ENCODE data around the gene CCDC148.
"Not testable (repeated sequence)": the region's sequence is repeated elsewhere in the genome, so short reads cannot be mapped to it uniquely, and the experiment has no call there.

CCDC148 gene

DNA sequence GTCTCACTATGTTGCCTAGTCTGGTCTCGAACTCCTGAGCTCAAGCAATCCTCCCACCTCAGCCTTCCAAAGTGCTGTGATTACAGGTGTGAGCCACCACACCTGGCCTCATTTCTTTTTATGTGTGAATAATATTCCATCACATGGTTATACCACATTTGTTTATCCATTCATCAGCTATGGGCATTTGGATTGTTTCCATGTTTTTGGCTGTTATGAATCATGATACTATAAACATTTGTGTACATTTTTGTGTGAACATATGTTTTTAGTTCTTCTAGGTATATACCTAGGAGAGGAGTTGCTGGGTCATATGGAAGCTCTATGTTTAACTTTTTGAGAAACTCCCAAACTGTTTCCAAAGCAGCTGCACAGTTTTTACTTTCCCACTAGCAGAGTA is 24.6 kb upstream of the CCDC148 start:
- no peak for FAIRE-seq

DNA sequence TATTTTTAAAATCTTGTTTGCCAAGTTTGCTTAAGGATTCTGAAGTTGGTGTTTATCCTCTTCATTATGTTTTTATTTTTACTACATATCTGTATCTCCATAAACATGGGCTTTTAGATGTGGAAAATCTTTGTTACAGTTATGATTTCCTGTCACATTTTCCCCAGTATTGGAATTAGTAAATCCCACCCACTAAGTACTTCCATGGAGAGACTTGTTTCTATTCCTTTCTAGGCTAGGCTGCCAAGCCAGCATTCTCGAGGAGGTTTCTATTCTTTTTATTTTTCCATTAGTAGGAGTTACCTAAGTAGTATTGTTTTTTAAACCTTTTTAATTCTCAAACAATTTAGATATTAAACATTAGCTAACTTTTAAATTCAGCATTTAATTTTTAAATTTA is 22.3 kb upstream of the CCDC148 start:
- FAIRE-seq = peak; percentile 69

DNA sequence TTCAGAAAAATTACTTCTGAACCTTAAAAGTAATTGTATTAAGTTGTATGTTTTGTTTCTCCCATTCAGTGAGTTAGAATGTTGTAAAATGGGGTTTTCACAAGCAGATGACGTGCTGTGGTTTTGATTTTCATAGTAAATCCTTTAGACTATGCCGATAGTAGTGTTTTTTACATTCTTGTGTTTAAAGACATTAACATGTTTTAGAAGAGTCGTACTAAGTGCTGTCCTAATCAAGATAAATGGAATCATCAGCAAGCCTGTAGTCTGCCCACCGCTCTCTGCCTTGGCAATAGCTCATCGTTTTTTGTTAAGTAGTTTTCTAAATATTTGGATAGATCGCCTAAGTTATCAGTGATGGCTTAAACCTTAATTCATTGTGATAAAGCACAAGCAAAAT is 21.7 kb upstream of the CCDC148 start:
- FAIRE-seq = no peak

DNA sequence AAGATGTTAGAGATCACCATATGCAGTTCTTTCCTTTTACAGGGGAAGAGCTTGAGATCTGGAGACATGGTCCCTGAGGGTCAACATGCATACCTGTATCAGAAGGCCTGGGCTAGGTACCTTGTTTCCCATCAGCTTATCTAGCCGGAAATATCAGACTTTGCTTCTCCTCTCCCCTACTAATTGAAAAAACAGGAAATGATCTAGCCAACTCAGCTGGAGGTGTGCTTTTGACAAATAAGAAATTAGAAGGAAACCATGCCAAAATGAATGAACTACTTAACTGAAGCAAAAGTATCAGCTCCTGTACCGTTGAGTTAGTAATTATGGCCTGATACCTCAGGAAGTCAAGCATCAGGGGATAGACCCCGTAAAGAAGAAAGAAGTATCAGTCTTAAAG is 20.6 kb upstream of the CCDC148 start:
- no peak for FAIRE-seq

DNA sequence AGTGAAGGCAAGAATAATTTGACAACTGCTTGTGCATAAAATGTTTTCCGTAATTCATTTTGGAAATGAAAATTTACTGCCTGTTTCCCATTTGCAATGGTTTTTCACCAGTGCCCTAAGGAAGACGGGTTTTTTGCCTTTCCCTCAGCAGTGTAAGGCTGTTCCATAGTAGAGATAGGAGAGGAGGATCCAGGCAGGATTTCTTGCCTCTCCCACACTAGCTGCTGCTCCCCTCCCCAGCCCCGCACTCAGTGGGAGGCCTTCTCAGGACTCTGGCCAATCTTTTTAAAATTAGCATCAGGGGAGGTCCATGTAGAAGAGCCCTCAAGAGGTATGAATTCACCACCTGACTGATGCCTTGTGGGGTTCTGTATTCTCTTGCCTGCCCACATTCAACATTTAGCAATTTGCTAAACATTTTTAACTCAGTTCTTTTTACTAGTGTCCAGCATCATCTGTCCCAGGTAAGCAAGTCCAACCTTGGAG is 18.0 kb upstream of the CCDC148 start:
- FAIRE-seq = not testable (repeated sequence)

DNA sequence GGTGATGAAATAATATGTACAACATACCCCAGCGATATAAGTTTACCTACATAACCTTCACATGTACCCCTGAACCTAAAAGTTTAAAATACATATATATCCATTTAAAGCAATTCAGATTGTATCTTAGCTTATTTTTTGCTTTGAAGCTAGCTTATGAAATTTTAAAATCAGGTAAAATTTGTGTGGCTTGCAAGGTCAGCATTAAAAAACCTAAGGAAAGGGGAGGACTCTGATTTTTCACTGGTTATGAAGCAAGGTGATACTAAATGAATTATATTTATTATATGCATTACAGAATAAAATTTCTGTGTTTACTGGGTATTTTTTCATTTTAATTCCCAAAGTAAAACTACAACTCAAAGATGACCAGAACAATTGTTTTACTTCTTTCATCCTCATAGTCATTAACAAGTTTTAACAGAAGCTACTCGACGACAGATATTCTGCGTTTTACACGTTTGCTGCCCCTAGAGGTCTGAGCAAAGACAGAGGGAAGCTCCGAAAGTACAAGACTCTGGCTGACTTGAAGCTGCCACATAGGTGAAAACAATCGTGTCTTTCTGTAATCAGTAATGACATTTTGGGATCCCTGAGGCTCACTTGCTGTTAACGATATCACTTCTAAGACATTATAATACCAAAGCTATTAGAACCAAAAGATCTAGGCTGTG is 17.3 kb upstream of the CCDC148 start:
- peak; percentile 17 for FAIRE-seq

DNA sequence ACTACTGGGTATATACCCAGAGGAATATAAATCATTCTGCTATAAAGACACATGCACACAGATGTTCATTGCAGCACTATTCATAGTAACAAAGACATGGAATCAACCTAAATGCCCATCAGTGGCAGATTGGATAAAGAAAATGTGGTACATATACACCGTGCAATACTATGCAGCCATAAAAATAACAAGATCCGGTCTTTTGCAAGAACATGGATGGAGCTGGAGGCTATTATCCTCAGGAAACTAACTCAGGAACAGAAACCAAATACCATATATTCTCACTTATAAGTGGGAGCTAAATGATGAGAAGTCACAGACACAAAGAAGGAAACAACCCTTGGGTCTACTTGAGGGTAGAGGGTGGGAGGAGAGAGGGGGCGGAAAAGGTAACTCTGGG is 16.7 kb upstream of the CCDC148 start:
- not testable (repeated sequence) for FAIRE-seq

DNA sequence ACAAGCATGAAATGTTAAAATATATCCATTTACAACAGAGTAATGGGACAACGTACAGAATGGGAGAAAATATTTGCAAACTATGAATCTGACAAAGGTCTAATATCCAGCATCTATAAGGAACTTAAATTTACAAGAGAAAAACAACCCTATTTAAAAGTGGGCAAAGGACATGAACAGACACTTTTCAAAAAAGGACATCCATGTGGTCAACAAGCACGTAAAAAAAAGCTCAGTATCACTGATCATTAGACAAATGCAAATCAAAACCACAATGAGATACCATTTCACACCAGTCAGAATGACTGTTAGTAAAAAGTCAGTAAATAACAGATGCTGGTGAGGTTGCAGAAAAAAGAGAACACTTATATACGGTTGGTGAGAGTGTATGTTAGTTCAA is 16.3 kb upstream of the CCDC148 start:
- FAIRE-seq = not testable (repeated sequence)

DNA sequence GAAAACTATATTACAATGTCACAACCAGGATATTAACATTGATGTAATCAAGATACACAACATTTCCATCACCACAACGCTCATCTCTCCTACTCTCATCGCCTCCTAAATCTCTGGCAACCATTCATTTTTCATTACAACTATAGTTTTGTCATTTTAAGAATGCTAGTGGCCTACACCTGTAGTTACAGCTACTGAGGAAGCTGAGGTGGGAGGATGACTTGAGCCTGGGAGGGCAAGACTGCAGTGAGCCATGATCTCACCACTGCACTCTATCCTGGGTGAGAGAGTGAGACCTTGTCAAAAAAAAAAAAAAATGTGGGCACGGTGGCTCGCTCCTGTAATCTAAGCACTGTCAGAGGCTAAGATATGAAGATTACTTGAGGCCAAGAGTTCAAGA is 10.7 kb upstream of the CCDC148 start:
- no peak for FAIRE-seq

DNA sequence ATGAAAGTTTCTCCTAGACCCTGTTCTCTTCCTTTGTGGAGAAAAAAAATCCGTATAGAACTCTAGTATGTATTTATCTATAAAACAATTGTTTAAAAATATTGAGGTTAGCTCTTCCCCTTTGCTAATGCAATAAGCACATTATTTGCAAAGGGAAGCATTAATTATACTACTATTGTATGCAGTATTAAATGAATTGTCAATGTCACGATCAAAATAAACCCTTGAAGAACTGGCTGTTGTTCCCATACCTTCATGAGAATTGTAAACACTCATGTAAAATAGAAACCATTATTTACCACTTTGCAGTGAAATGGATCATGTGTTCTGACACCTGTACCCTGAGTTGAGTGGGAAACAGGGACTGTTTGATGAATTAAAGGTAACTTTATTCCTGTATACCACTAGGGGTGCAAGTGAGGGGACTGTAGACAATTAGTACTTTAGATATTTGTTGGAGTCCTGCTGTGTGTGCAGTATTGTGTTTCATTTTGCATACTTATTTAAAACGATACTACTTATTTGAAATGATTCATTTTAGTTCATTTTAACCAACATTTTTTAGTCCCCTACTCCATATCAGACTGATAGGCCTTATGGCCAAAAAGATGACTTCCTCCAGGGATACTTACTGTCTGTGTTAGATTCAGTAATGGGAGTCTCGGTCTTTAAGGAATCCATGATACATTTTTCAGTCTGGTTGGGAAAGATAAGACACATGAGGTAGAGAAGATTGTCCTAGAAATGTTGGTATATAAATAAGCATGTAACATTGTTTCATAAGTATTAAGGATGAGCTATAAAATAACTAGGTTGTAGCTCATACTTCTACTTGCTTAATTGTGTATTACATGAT is 8.1 kb upstream of the CCDC148 start:
- no peak for FAIRE-seq

DNA sequence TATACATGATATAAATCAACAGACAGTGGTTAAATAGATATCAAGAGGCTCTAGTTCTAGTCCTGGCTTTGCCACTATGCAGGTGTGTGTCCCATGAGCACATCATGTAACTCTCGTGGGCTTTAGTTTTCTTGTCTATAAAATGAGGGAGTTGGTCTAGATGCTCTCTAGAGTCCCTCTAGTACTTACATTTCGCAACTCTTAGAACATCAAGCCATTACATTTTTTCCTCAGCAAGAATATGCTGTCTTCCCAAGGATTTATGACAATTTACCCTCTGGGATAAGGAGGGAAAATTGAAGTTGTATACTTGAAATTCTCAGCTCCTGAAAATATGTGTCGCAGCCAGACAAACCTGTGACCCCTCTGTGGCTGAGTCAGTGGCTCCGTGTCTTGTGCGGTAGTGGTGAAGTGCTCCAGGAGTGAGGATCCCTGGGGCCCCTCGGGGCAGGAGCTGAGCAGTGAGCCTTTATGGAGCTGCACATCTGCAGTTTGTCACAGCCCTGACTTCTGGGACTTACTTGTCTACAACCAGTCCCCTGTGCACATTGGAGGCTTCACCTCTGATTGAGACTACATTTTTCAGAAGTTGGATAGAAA is 7.0 kb upstream of the CCDC148 start:
- FAIRE-seq = no peak

DNA sequence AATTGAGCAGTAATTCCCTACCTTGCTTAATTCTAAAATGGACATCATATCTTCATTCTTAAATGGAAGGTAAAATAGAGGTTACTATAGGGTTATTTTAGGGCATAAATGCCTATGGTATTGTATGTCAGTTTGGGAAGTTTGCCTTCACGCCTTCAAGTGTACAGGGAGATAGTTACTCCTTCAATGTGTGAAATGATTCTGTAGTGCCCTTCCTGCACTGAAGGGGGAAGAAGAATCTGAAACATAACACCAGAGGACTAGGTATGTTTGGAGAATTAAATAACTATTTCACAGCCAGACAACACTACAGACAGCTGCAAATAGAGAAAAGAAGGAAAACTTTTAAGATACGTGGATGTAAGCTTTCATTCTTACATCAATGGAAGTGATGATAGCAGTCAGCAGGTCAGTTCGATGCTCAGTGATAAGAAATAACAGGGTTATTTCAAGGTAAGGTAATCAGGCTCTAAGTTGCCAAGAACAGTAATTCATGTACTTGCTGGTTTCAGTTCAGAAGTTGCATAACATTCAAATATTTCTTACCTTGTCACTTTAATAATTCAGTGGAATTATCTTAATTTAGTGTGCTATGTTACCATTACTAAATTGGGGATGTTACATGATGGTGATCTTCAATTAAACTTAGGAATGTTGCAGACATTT is 4.2 kb upstream of the CCDC148 start:
- FAIRE-seq = no peak

DNA sequence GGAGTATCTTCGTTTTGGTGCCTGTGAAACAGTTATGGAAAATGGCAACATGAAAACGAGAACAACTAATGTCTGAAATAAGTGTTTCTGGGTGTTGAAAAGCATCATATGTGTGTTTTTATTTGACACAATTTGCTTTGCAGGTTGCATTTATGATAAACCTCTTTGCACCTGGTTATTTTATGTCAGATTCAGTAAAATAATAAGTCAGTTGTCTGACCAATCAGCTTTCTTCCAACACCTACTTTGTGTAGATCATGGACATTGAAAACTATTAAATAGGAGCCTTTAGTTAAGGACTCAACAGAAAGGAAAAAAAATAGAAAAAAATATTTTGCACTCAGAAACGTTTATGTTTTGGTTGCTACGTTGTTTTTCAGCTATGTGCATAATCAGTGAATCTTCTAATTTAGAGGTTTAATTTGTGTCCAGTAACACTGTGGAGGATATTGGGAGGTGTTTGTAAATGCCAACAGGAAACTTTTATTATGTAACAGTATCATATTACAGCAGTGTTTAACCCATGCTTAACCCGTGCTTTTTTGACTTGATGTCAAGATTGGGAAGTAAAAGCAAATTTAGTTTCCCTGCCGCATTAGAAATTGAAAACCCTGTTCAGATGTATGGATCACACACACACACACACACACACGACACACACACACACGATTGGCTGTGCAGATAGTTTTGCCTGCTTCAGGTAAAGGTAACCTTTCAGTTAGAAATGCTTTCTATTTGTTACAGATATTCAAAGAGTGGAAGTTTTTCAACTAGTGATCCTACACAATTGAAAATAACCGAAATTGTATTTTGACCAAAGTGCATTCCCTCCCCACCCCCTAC is 2.8 kb upstream of the CCDC148 start:
- FAIRE-seq = peak; percentile 61

DNA sequence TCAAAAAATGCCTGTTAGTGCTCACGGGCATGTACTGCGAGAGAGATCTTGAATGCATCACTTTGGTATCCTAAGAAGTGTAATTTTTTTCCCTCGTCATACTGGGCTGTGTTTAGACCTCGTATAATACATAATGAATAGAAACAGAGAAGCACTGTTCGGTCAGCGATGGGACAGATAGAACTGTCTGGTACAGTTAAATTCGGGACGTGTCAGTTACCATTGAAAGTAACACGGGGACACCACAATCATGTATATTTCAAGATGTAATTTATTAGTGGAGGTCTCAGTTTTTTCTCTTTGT is 2.0 kb upstream of the CCDC148 start:
- no peak for FAIRE-seq

DNA sequence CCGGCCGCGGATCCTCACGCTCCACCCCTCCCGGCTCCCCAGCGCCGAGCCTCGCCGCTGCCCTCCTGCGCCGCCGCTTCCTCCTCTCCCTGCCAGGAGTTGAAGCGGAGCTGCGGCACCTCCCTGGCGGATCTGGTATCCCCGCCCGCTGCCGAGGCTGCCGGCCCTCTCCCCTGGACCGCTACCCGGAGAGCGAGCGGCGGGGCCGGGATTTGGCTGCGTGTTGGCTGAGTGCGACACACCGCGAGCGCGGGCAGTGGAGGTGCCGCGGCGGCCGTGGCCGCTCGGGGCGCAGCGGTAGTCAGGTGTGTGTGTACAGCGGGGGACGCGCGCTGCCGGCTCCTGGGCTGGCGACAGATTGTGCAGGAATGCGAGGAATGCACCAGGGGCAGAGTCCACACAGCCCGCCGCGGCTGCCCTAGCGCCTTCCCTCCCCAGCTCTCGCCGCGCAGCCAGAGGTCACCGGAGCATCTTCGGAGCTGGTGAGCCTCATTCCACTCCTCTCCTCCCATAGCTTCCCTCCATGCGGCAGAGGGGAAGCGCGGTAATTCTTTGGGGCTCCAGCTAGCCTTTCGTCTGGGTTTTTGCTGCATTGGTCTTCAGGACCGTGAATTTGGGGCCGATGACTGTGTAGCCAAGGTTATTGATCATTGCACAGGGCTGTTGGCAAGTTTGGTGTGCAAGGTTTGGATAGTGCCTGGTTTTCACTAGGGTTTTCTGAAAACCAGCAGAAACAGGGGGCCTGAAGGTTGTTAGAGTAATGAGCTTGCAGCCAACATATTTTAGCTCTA is 1.5 kb upstream of the CCDC148 start:
- FAIRE-seq = no peak

DNA sequence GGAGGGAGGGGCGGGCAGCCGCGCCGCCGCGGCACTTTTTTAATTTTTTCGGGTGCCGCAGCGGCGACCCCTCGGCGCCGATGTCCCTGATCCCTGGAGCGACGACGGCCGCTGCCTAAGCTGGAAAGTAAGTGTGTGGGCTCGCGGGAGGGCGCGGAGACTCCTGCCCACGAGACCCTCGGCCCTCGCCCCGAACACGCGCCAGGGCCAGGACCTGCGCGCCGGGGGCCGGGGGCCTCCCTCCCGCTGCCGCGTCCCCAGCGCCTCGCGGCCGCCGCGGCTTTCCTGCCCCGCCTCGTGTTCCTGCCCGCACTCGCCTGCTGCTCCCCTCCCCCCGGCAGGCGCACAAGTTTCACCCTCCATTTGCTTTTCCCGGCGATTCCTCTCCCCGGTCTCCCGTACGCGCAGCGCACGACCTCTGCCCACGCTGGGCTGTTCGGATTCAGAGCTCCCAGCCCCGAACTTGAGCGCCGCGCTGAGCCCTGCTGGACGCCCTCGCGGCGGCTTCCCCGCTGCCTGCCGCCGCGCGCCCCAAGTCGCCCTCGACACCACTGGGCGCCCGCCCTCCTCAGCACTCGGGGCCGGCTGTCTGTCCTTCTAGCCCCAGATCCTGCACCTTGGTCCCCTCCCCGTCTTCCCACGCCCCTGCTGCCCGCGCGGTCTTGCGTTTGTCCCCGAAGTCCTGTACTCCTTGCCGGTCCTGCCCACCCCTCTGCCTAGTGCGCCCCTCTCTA is 706 bp upstream of the CCDC148 start:
- FAIRE-seq = no peak

DNA sequence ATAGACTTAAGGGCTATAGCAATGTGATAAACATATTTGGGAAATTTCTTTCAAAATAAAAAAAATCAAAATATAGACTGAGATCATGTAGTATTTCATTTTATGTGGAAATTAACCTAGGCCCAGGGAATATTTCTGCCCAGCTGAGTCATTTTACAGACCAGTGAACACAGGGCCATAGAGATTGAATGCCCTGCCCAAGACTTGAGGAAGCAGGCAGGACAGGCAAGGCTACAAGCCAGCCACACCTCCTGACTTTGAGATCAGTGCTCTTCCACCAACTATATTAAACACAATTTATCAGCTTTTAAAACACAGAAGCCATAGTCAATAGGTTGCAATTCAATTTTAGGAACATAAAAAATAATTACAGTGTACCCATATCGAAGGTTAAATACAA is 12.9 kb downstream of the CCDC148 start:
- FAIRE-seq = no peak

DNA sequence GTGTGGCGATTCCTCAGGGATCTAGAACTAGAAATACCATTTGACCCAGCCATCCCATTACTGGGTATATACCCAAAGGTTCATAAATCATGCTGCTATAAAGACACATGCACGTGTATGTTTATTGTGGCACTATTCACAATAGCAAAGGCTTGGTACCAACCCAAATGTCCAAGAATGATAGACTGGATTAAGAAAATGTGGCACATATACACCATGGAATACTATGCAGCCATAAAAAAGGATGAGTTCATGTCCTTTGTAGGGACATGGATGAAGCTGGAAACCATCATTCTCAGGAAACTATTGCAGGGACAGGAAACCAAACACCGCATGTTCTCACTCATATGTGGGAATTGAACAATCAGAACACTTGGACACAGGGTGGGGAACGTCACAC is 17.5 kb downstream of the CCDC148 start:
- FAIRE-seq = not testable (repeated sequence)

DNA sequence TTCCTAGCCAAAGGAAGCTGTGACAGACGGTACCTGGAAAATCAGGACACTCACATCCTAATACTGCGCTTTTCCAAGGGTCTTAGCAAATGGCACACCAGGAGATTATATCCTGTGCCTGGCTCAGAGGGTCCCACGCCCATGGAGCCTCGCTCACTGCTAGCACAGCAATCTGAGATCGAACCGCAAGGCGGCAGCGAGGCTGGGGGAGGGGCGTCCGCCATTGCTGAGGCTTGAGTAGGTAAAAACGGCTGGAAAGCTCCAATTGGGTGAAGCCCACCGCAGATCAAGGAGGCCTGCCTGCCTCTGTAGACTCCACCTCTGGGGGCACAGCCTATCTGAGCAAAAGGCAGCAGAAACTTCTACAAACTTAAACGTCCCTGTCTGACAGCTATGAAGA is 22.8 kb downstream of the CCDC148 start:
- not testable (repeated sequence) for FAIRE-seq

DNA sequence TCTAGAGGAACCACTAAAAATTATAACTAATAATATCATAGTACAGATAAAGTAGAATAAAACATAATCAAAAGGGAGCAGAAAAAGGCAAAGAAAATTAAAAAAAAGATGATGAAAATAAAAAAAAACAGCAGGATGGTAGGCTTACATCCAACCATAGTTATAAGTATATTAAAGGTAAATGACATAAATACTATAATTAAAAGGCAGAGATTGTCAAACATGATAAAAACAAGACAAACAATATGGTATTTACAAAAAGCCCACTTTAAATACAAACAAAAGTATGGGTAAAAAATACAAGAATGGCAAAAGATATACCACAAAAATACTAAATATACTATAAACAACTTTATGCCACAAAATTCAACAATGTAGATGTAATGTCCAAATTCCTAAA is 24.4 kb downstream of the CCDC148 start:
- peak; percentile 17 for FAIRE-seq

DNA sequence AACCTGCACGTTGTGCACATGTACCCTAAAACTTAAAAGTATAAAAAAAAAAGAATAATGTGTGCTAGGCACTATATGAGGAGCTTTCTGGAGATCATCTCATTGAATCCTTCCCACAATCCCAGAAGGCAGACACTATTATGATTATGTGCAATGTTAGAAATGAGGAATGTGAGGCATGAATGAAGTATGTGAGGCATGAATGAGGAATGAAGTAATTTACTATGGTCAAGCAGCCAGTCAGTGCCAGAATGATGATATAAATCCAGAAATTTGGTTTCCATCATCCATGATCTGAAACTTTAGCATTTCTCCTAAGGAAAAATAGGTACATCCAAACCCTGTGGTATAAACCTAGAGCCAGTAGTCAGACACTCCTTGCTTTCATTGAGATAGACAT is 42.0 kb downstream of the CCDC148 start:
- FAIRE-seq = no peak

Measured in G401.6 (cell line).